HepG2 (cell line): ENCODE data around the gene TAAR5. TPM values are rescaled to one million over a fixed set of nuclear protein-coding genes. Genes with fewer than 3 reads are reported as not detected.

Experiments used
- ATAC-seq: fragments of 200-7000 bp; cut with Tn5 transposase; 3 replicates; pipeline ENCODE4 v1.9.1; 2020; ENCODE audit warnings: mild to moderate bottlenecking, moderate library complexity
- BruUV-seq: library from RNA; stranded (reverse); fragments of 400-500 nt; replicated peaks from 2 replicates; lab custom pipeline; 2021; lab: Mats Ljungman, UMichigan
- CTCF ChIA-PET: fragments of 300-600 bp; formaldehyde crosslinking; extraction: SDS; loops from one replicate; lab custom pipeline; 2021; ENCODE audit warnings: low total read pairs, inconsistent platforms, low intra/inter-chr PET ratio; lab: Yijun Ruan, JAX
- POLR2A ChIA-PET: fragments of 350-600 bp; sonication (Branson Sonifier 250); formaldehyde crosslinking; loops from one replicate; lab custom pipeline; 2020; ENCODE audit warnings: antibody characterized with exemption, inconsistent platforms; lab: Yijun Ruan, JAX
- DNase-seq: peaks from one replicate; pipeline ENCODE4 v3.0.0-alpha.2; 2015; ENCODE audit warnings: low spot score
- FAIRE-seq: peaks from 3 replicates; lab custom pipeline; 2011; peaks lifted over from hg19 to GRCh38; lab: Jason Lieb, UNC
- H2AFZ ChIP-seq: one replicate; pipeline ENCODE4 v1.6.1; 2011; ENCODE audit warnings: low read length, inconsistent platforms
- H3K27ac ChIP-seq: fragments of 300-600 bp; 3 replicates; pipeline ENCODE4 v1.8.0; 2011; ENCODE audit warnings: mixed run types, mild to moderate bottlenecking, mixed read lengths, low read length, inconsistent platforms; ENCODE audit not compliant: insufficient read depth; ENCODE audit errors: extremely low read length
- H3K27me3 ChIP-seq, 2 experiments: fragments of 200-600 bp in 1 of 2; 2 replicates in 1 of 2; 3 replicates in 1 of 2; pipeline versions ENCODE4 v1.6.0 to v1.8.0; 2011; ENCODE audit warnings: low read length in 2 of 2, mild to moderate bottlenecking in 2 of 2, moderate library complexity in 2 of 2, inconsistent platforms in 1 of 2; ENCODE audit not compliant: insufficient read depth in 2 of 2, control insufficient read depth in 1 of 2
- H3K36me3 ChIP-seq, 2 experiments: fragments of 200-600 bp in 1 of 2; replicated peaks in 1 of 2; 2 replicates in 1 of 2; 3 replicates in 1 of 2; pipeline versions ENCODE4 v1.5.1 to v1.8.0; 2011; ENCODE audit warnings: low read length in 2 of 2, inconsistent platforms in 1 of 2; ENCODE audit not compliant: insufficient read depth in 2 of 2, control insufficient read depth in 1 of 2
- H3K4me1 ChIP-seq: 2 replicates; pipeline ENCODE4 v1.5.1; 2012; ENCODE audit warnings: low read length, inconsistent platforms; ENCODE audit not compliant: insufficient read depth
- H3K4me2 ChIP-seq: 2 replicates; pipeline ENCODE4 v1.6.0; 2011; ENCODE audit warnings: low read depth, low read length, inconsistent platforms
- H3K4me3 ChIP-seq, 3 experiments: fragments of 200-600 bp in 1 of 3; sonication (generic), shearing (Covaris generic) in 1 of 3; replicated peaks in 1 of 3; 2 replicates each; pipeline ENCODE4 v1.5.1; 2011 to 2016; ENCODE audit warnings: low read length in 3 of 3, inconsistent platforms in 2 of 3, low read depth in 2 of 3, mild to moderate bottlenecking in 2 of 3, control low read depth in 1 of 3, mixed read lengths in 1 of 3; ENCODE audit not compliant: insufficient read depth in 1 of 3
- H3K79me2 ChIP-seq: one replicate; pipeline ENCODE4 v1.6.1; 2011; ENCODE audit warnings: low read length, inconsistent platforms; ENCODE audit not compliant: insufficient read depth
- H3K9ac ChIP-seq: 2 replicates; pipeline ENCODE4 v1.6.0; 2011; ENCODE audit warnings: mild to moderate bottlenecking, low read depth, low read length, inconsistent platforms; ENCODE audit not compliant: insufficient read depth
- H3K9me3 ChIP-seq: 2 replicates; pipeline ENCODE4 v1.5.1; 2012; ENCODE audit warnings: mild to moderate bottlenecking, low read length
- H4K20me1 ChIP-seq: 2 replicates; pipeline ENCODE4 v1.6.0; 2011; ENCODE audit warnings: inconsistent platforms, mild to moderate bottlenecking, low read length, moderate library complexity; ENCODE audit not compliant: insufficient read depth
- CSRNP2 ChIP-seq: sonication (generic); formaldehyde crosslinking; conservative IDR thresholded peaks from 2 replicates; pipeline ENCODE4 v1.8.0; 2022; ENCODE audit warnings: low read depth, missing genetic modification reagents
- KDM1A ChIP-seq: IDR thresholded peaks from 2 replicates; pipeline ENCODE4 v1.6.1; 2016; ENCODE audit warnings: missing compliant biosample characterization
- MEIS1 ChIP-seq: sonication (generic); formaldehyde crosslinking; IDR thresholded peaks from 2 replicates; pipeline ENCODE4 v1.9.0; 2021; ENCODE audit warnings: mild to moderate bottlenecking, missing genetic modification reagents, moderate library complexity, borderline replicate concordance
- TOPORS ChIP-seq: sonication (generic); formaldehyde crosslinking; IDR thresholded peaks from 2 replicates; pipeline ENCODE4 v1.8.0; 2023; ENCODE audit warnings: mild to moderate bottlenecking, missing genetic modification reagents
- ZBTB8A ChIP-seq: sonication (generic); formaldehyde crosslinking; IDR thresholded peaks from 2 replicates; pipeline ENCODE4 v1.4.0; 2020; ENCODE audit warnings: mild to moderate bottlenecking, low read depth, missing genetic modification reagents, borderline replicate concordance
- ZNF75D ChIP-seq: sonication (generic); formaldehyde crosslinking; IDR thresholded peaks from 2 replicates; pipeline ENCODE4 v1.8.1; 2023; ENCODE audit warnings: missing genetic modification reagents, mild to moderate bottlenecking, borderline replicate concordance
- WGBS: methylation state at CpG from one replicate; pipeline ENCODE4 v1.1.6; 2017; ENCODE audit warnings: low lambda C conversion rate; 5-methylcytosine and 5-hydroxymethylcytosine counted together
- in situ Hi-C: cut with HindIII; loops from 2 replicates; pipeline ENCODE4 v1.10.0; 2017; ENCODE audit warnings: low pct_unique_long_range_greater_than_20kb; ENCODE audit not compliant: extremely low pct_ligation_motif_present
- intact Hi-C: fragments of 100-400 bp; cut with micrococcal nuclease; formaldehyde crosslinking; loops from one replicate; pipeline ENCODE4 v1.10.0; 2022; ENCODE audit not compliant: unreplicated experiment
- polyA plus RNA-seq, 8 experiments: library from polyadenylated mRNA; depleted of rRNA in 3 of 8; stranded (reverse) in 7 of 8; unstranded in 1 of 8; fragments of >200 nt; fragmentation: Illumina TruSeq in 4 of 8; extraction: Trizol in 4 of 8; gene quantifications; 2 replicates each; pipeline versions ENCODE4 v1.2.1 to v1.2.3, GENCODE V29; 2011 to 2016; ENCODE audit warnings: low read depth in 4 of 8, missing spikeins in 1 of 8, mixed read lengths in 1 of 8; ENCODE audit not compliant: insufficient read depth in 1 of 8
- total RNA-seq, 5 experiments: library from RNA; depleted of rRNA; stranded (reverse); fragments of >200 nt; fragmentation: Illumina TruSeq; extraction: Trizol; gene quantifications; 2 replicates each; pipeline ENCODE4 v1.2.3, GENCODE V29; 2016; ENCODE audit warnings: low read depth in 1 of 5
- TF ChIP-seq, protein P1 (sequence below): sonication (generic); formaldehyde crosslinking; IDR thresholded peaks from 2 replicates; pipeline ENCODE4 v1.9.0; 2021; ENCODE audit warnings: mild to moderate bottlenecking, missing genetic modification reagents
- TF ChIP-seq, protein P2 (sequence below): sonication (generic); formaldehyde crosslinking; IDR thresholded peaks from 2 replicates; pipeline ENCODE4 v1.8.0; 2022; ENCODE audit warnings: mild to moderate bottlenecking, missing genetic modification reagents, borderline replicate concordance

TAAR5 gene
- total and polyA plus RNA-seq, 2 of the 13 experiments (the other 11 are each of a cell fraction or from before 2014, with no cell fraction given) = not detected

DNA sequence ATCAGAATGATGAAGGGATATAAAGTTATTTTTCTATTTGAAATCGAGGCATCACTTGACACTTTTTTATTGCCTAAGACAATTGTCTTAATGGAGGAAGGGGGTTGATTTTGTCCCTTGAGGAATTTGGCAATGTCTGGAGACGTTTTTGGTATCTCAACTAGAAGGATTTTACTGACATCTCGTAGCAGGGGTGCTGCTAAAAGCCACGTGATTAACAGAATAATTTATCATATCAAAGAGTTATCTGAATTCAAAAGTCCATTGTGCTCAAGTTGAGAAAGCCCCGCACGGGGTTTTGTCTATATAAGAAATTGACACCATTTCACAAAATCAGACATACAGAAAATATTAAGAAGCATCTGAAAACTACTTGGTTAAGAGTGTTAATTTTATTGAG, 20.9 kb downstream of the TAAR5 start (continued):
- no peak for TF ChIP-seq CSRNP2 (CRISPR knock-in tag)
- TF ChIP-seq, protein P1, sequence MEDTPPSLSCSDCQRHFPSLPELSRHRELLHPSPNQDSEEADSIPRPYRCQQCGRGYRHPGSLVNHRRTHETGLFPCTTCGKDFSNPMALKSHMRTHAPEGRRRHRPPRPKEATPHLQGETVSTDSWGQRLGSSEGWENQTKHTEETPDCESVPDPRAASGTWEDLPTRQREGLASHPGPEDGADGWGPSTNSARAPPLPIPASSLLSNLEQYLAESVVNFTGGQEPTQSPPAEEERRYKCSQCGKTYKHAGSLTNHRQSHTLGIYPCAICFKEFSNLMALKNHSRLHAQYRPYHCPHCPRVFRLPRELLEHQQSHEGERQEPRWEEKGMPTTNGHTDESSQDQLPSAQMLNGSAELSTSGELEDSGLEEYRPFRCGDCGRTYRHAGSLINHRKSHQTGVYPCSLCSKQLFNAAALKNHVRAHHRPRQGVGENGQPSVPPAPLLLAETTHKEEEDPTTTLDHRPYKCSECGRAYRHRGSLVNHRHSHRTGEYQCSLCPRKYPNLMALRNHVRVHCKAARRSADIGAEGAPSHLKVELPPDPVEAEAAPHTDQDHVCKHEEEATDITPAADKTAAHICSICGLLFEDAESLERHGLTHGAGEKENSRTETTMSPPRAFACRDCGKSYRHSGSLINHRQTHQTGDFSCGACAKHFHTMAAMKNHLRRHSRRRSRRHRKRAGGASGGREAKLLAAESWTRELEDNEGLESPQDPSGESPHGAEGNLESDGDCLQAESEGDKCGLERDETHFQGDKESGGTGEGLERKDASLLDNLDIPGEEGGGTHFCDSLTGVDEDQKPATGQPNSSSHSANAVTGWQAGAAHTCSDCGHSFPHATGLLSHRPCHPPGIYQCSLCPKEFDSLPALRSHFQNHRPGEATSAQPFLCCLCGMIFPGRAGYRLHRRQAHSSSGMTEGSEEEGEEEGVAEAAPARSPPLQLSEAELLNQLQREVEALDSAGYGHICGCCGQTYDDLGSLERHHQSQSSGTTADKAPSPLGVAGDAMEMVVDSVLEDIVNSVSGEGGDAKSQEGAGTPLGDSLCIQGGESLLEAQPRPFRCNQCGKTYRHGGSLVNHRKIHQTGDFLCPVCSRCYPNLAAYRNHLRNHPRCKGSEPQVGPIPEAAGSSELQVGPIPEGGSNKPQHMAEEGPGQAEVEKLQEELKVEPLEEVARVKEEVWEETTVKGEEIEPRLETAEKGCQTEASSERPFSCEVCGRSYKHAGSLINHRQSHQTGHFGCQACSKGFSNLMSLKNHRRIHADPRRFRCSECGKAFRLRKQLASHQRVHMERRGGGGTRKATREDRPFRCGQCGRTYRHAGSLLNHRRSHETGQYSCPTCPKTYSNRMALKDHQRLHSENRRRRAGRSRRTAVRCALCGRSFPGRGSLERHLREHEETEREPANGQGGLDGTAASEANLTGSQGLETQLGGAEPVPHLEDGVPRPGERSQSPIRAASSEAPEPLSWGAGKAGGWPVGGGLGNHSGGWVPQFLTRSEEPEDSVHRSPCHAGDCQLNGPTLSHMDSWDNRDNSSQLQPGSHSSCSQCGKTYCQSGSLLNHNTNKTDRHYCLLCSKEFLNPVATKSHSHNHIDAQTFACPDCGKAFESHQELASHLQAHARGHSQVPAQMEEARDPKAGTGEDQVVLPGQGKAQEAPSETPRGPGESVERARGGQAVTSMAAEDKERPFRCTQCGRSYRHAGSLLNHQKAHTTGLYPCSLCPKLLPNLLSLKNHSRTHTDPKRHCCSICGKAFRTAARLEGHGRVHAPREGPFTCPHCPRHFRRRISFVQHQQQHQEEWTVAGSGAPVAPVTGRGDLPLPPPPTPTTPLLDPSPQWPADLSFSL (CRISPR knock-in tag) = no peak

GRCh38 chr6:132567566-132567965, 22.0 kb downstream of the TAAR5 start:
- WGBS = 0% methylated on average over 1 of the region's 1 CpG
- ChIA-PET CTCF (no interaction called here), POLR2A (no interaction called here)
- no peaks in the 10 kb centered on the region for H3K36me3 ChIP-seq
- H4K20me1 ChIP-seq = no peaks in the 10 kb centered on the region; the same call in 1 of the 2 replicates
- no peak overlapping the region for H3K27ac ChIP-seq
- no peak overlapping the region for H3K4me3 ChIP-seq
- BruUV-seq = no TSS peak
- TF ChIP-seq KDM1A (CRISPR knock-in tag) = no peak
- TF ChIP-seq MEIS1 (CRISPR knock-in tag) = no peak
- TF ChIP-seq, protein P2, sequence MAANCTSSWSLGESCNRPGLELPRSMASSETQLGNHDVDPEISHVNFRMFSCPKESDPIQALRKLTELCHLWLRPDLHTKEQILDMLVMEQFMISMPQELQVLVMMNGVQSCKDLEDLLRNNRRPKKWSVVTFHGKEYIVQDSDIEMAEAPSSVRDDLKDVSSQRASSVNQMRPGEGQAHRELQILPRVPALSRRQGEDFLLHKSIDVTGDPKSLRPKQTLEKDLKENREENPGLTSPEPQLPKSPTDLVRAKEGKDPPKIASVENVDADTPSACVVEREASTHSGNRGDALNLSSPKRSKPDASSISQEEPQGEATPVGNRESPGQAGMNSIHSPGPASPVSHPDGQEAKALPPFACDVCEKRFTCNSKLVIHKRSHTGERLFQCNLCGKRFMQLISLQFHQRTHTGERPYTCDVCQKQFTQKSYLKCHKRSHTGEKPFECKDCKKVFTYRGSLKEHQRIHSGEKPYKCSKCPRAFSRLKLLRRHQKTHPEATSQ (CRISPR knock-in tag) = no peak
- no peak for TF ChIP-seq ZBTB8A
- TF ChIP-seq TOPORS (CRISPR knock-in tag) = no peak
- TF ChIP-seq ZNF75D (CRISPR knock-in tag) = no peak
- H2AFZ ChIP-seq = no peak overlapping the region
- DNase-seq = no peak
- no peak overlapping the region for H3K9ac ChIP-seq
- H3K79me2 ChIP-seq = no peaks in the 10 kb centered on the region
- FAIRE-seq = no peak
- H3K4me2 ChIP-seq = no peak overlapping the region
- no peaks in the 10 kb centered on the region for H3K9me3 ChIP-seq
- no peak for ATAC-seq
- intact Hi-C loops (no loop called here), in situ Hi-C loops (no loop called here)
- no peaks in the 10 kb centered on the region; a peak in 1 of 5 replicates for H3K27me3 ChIP-seq
- H3K4me1 ChIP-seq = no peaks in the 10 kb centered on the region
